ENCODE results near the gene PRAMEF15. TPM values are rescaled to one million over a fixed set of nuclear protein-coding genes. Genes with fewer than 3 reads are reported as not detected.
A peak's percentile ranks its signal among the peaks of the same experiment; 100 is the strongest.
"Not testable (repeated sequence)": the region's sequence is repeated elsewhere in the genome, so short reads cannot be mapped to it uniquely, and the experiment has no call there.

The PRAMEF15 gene
- total RNA-seq (2014; rRNA removed; shearing (Covaris generic)), result 0.12 and 0.24 TPM in 2 replicates

GRCh38 chr1:13315281-13315680, at the start of gene PRAMEF15:
Gene PRAMEF15 (plus strand): TSS chr1:13315581. CDS start chr1:13318408, 2,827 bp downstream.
- in situ Hi-C loops (cut with HindIII; ENCODE audit: low sequenced_read_pairs), result not testable (repeated sequence)

GRCh38 chr1:13277016-13277415, 38.4 kb upstream of the PRAMEF15 start:
- DNase-seq (ENCODE audit: low spot score); in situ Hi-C loops (cut with HindIII; ENCODE audit: low sequenced_read_pairs): not testable (repeated sequence)

More at GRCh38 chr1:13315281-13315680, at the start of gene PRAMEF15:
- DNase-seq (ENCODE audit: low spot score), result not testable (repeated sequence)

GRCh38 chr1:13279617-13280016, 35.8 kb upstream of the PRAMEF15 start:
- DNase-seq (ENCODE audit: low spot score); in situ Hi-C loops (cut with HindIII; ENCODE audit: low sequenced_read_pairs): not testable (repeated sequence)

- in situ Hi-C loops (cut with HindIII; ENCODE audit: low sequenced_read_pairs); DNase-seq (ENCODE audit: low spot score): not testable (repeated sequence)
Measured at GRCh38 chr1:13285037-13285436, 30.3 kb upstream of the PRAMEF15 start, which contains the start of gene PRAMEF8. Gene PRAMEF8 (minus strand): TSS chr1:13285137. CDS start chr1:13284091, 1,046 bp downstream.

GRCh38 chr1:13289030-13289429, 26.4 kb upstream of the PRAMEF15 start:
- in situ Hi-C loops (cut with HindIII; ENCODE audit: low sequenced_read_pairs); DNase-seq (ENCODE audit: low spot score): not testable (repeated sequence)

GRCh38 chr1:13297216-13297931, 18.0 kb upstream of the PRAMEF15 start:
- DNase-seq (ENCODE audit: low spot score); in situ Hi-C loops (cut with HindIII; ENCODE audit: low sequenced_read_pairs): not testable (repeated sequence)

- DNase-seq (ENCODE audit: low spot score); in situ Hi-C loops (cut with HindIII; ENCODE audit: low sequenced_read_pairs): not testable (repeated sequence)
Measured at GRCh38 chr1:13298699-13299098, 16.7 kb upstream of the PRAMEF15 start.

- DNase-seq (ENCODE audit: low spot score); in situ Hi-C loops (cut with HindIII; ENCODE audit: low sequenced_read_pairs): not testable (repeated sequence)
Measured at GRCh38 chr1:13302197-13302596, 13.2 kb upstream of the PRAMEF15 start.

- DNase-seq (ENCODE audit: low spot score); in situ Hi-C loops (cut with HindIII; ENCODE audit: low sequenced_read_pairs): not testable (repeated sequence)
Measured at GRCh38 chr1:13303239-13303638, 12.1 kb upstream of the PRAMEF15 start, which contains the start of gene PRAMEF33. Gene PRAMEF33 (plus strand): TSS chr1:13303539. CDS start chr1:13305955, 2,416 bp downstream.

GRCh38 chr1:13342496-13342895, 27.1 kb downstream of the PRAMEF15 start:
- DNase-seq (ENCODE audit: low spot score); in situ Hi-C loops (cut with HindIII; ENCODE audit: low sequenced_read_pairs): not testable (repeated sequence)

- DNase-seq (ENCODE audit: low spot score); in situ Hi-C loops (cut with HindIII; ENCODE audit: low sequenced_read_pairs): not testable (repeated sequence)
Measured at GRCh38 chr1:13347034-13347433, 31.7 kb downstream of the PRAMEF15 start, which contains the start of gene PRAMEF14. Gene PRAMEF14 (minus strand): TSS chr1:13347134. CDS start chr1:13345314, 1,820 bp downstream.

GRCh38 chr1:13353476-13353875, 38.1 kb downstream of the PRAMEF15 start:
- DNase-seq (ENCODE audit: low spot score); in situ Hi-C loops (cut with HindIII; ENCODE audit: low sequenced_read_pairs): not testable (repeated sequence)

GRCh38 chr1:13354475-13354874, 39.1 kb downstream of the PRAMEF15 start:
- DNase-seq (ENCODE audit: low spot score); in situ Hi-C loops (cut with HindIII; ENCODE audit: low sequenced_read_pairs): not testable (repeated sequence)

- in situ Hi-C loops (cut with HindIII; ENCODE audit: low sequenced_read_pairs), result not testable (repeated sequence)
- peak; percentile 64 for DNase-seq (ENCODE audit: low spot score)
Measured at GRCh38 chr1:13356774-13357173, 41.4 kb downstream of the PRAMEF15 start.

- in situ Hi-C loops (cut with HindIII; ENCODE audit: low sequenced_read_pairs); DNase-seq (ENCODE audit: low spot score): not testable (repeated sequence)
Measured at GRCh38 chr1:13362364-13362763, 47.0 kb downstream of the PRAMEF15 start.

GRCh38 chr1:13364928-13365327, 49.5 kb downstream of the PRAMEF15 start:
- DNase-seq (ENCODE audit: low spot score); in situ Hi-C loops (cut with HindIII; ENCODE audit: low sequenced_read_pairs): not testable (repeated sequence)

- DNase-seq (ENCODE audit: low spot score); in situ Hi-C loops (cut with HindIII; ENCODE audit: low sequenced_read_pairs): not testable (repeated sequence)
Measured at GRCh38 chr1:13366536-13366935, 51.2 kb downstream of the PRAMEF15 start.

GRCh38 chr1:13368544-13368943, 53.2 kb downstream of the PRAMEF15 start:
- DNase-seq (ENCODE audit: low spot score); in situ Hi-C loops (cut with HindIII; ENCODE audit: low sequenced_read_pairs): not testable (repeated sequence)
